ENCODE data around the gene TBC1D16. TPM values are rescaled to one million over a fixed set of nuclear protein-coding genes. Genes with fewer than 3 reads are reported as not detected.

The TBC1D16 gene
- total RNA-seq, 1 donor from 2014 or later = 20.9 TPM

Other genes with a start within 250 kb of the TBC1D16 start
- gene CBX8, start 238.8 kb downstream of the TBC1D16 start, total RNA-seq = 4.9 TPM
- 12.0 TPM for gene CBX4, start 196.4 kb downstream of the TBC1D16 start, total RNA-seq
- 3.9 TPM for gene CCDC40, start 770 bp upstream of the TBC1D16 start, total RNA-seq
- gene GAA, start 65.7 kb upstream of the TBC1D16 start, total RNA-seq = 6.4 TPM
- gene EIF4A3, start 111.3 kb upstream of the TBC1D16 start, total RNA-seq = 55.6 TPM
- gene CARD14, start 134.2 kb upstream of the TBC1D16 start, total RNA-seq = 0.74 TPM
- gene SGSH, start 184.5 kb upstream of the TBC1D16 start, total RNA-seq = 5.7 TPM
- gene SLC26A11, start 184.6 kb upstream of the TBC1D16 start, total RNA-seq = 10.6 TPM
- 16.0 TPM for gene RNF213, start 225.0 kb upstream of the TBC1D16 start, total RNA-seq

Data from temporal lobe (tissue), 1 donor.